Muscle layer of colon (tissue), 2 donors: ENCODE results near the gene FAU.
"Not testable (repeated sequence)": the region's sequence is repeated elsewhere in the genome, so short reads cannot be mapped to it uniquely, and the experiment has no call there.

Experiments
- H3K27ac ChIP-seq: one replicate; pipeline ENCODE4 v1.7.0; 2013; ENCODE audit warnings: low read depth, mild to moderate bottlenecking, low read length, moderate library complexity
- H3K27me3 ChIP-seq, 2 donors: one replicate each; pipeline ENCODE4 v1.7.0; 2013; ENCODE audit warnings: low read length in 2 of 2, mild to moderate bottlenecking in 2 of 2; ENCODE audit not compliant: insufficient read depth in 2 of 2, control insufficient read depth in 1 of 2
- H3K36me3 ChIP-seq: one replicate; pipeline ENCODE4 v1.7.0; 2013; ENCODE audit warnings: mild to moderate bottlenecking, low read length; ENCODE audit not compliant: insufficient read depth
- H3K4me1 ChIP-seq: one replicate; pipeline ENCODE4 v1.7.0; 2013; ENCODE audit warnings: mild to moderate bottlenecking, low read length; ENCODE audit not compliant: insufficient read depth
- H3K4me3 ChIP-seq, 2 donors: one replicate each; pipeline ENCODE4 v1.7.0; 2013; ENCODE audit warnings: low read length in 2 of 2, low read depth in 1 of 2, mild to moderate bottlenecking in 1 of 2, moderate library complexity in 1 of 2
- H3K9ac ChIP-seq: one replicate; pipeline ENCODE4 v1.7.0; 2013; ENCODE audit warnings: low read length
- H3K9me3 ChIP-seq: one replicate; pipeline ENCODE4 v1.7.0; 2013; ENCODE audit warnings: mild to moderate bottlenecking, low read length
- donor health status: abdominal sarcoma.
- donor health status: Adenocarcinoma of cecum.

Gene FAU

GRCh38 chr11:65128182-65129145, 6.5 kb upstream of the FAU start:
- no peak overlapping the region for H3K4me3 ChIP-seq
- peaks cover 12% of the 10 kb centered on the region for H3K4me1 ChIP-seq
- no peak overlapping the region for H3K27ac ChIP-seq
- H3K27me3 ChIP-seq = no peaks in the 10 kb centered on the region
- H3K36me3 ChIP-seq = peaks cover 83% of the 10 kb centered on the region
- H3K9me3 ChIP-seq = no peaks in the 10 kb centered on the region
- no peak overlapping the region for H3K9ac ChIP-seq

- Histone ChIP-seq H3K4me1 (peaks cover 4% of the 10 kb centered on the region), H3K9me3 (no peaks in the 10 kb centered on the region), H3K9ac (no peak overlapping the region), H3K27me3 (no peaks in the 10 kb centered on the region), H3K27ac (no peak overlapping the region), H3K4me3 (no peak overlapping the region), H3K36me3 (peaks cover 78% of the 10 kb centered on the region)
Measured at GRCh38 chr11:65127473-65128181, 5.7 kb upstream of the FAU start.

- Histone ChIP-seq H3K9me3 (no peaks in the 10 kb centered on the region), H3K4me1 (no peaks in the 10 kb centered on the region), H3K9ac (no peak overlapping the region), H3K36me3 (peaks cover 69% of the 10 kb centered on the region), H3K27me3 (no peaks in the 10 kb centered on the region), H3K4me3 (no peak overlapping the region), H3K27ac (no peak overlapping the region)
Measured at GRCh38 chr11:65126624-65127274, 4.8 kb upstream of the FAU start.

GRCh38 chr11:65125197-65126056, 3.5 kb upstream of the FAU start:
- H3K36me3 ChIP-seq = peaks cover 63% of the 10 kb centered on the region
- H3K27ac ChIP-seq = no peak overlapping the region
- no peak overlapping the region for H3K4me3 ChIP-seq
- no peak overlapping the region for H3K9ac ChIP-seq
- H3K27me3 ChIP-seq = no peaks in the 10 kb centered on the region
- no peaks in the 10 kb centered on the region for H3K9me3 ChIP-seq
- peaks cover 11% of the 10 kb centered on the region for H3K4me1 ChIP-seq

- Histone ChIP-seq H3K4me1 (peaks cover 11% of the 10 kb centered on the region), H3K27ac (no peak overlapping the region), H3K36me3 (peaks cover 63% of the 10 kb centered on the region), H3K9me3 (no peaks in the 10 kb centered on the region), H3K27me3 (no peaks in the 10 kb centered on the region), H3K4me3 (no peak overlapping the region), H3K9ac (no peak overlapping the region)
Measured at GRCh38 chr11:65124480-65125196, 2.7 kb upstream of the FAU start.

GRCh38 chr11:65121447-65121864, 478 bp downstream of the FAU start:
- peaks cover 44% of the 10 kb centered on the region for H3K36me3 ChIP-seq
- H3K27me3 ChIP-seq = no peaks in the 10 kb centered on the region
- H3K9me3 ChIP-seq = no peaks in the 10 kb centered on the region
- peaks cover 16% of the 10 kb centered on the region for H3K4me1 ChIP-seq
- H3K9ac ChIP-seq = peak overlapping the region; percentile 79
- peak overlapping the region; percentile 98 for H3K27ac ChIP-seq
- peak overlapping the region; percentile 73 to 88 for H3K4me3 ChIP-seq

GRCh38 chr11:65120831-65121230, 1.1 kb downstream of the FAU start:
- no peaks in the 10 kb centered on the region for H3K9me3 ChIP-seq
- peaks cover 40% of the 10 kb centered on the region for H3K36me3 ChIP-seq
- peak overlapping the region; percentile 98 for H3K27ac ChIP-seq
- H3K4me3 ChIP-seq = peak overlapping the region in 1 of 2 donors; percentile 73
- peaks cover 22% of the 10 kb centered on the region for H3K4me1 ChIP-seq
- H3K9ac ChIP-seq = peak overlapping the region; percentile 79
- no peaks in the 10 kb centered on the region for H3K27me3 ChIP-seq

GRCh38 chr11:65119670-65119995, 2.3 kb downstream of the FAU start:
- Histone ChIP-seq H3K9me3 (no peaks in the 10 kb centered on the region), H3K4me1 (peaks cover 23% of the 10 kb centered on the region), H3K27me3 (no peaks in the 10 kb centered on the region), H3K36me3 (peaks cover 33% of the 10 kb centered on the region), H3K27ac (no peak overlapping the region), H3K9ac (no peak overlapping the region), H3K4me3 (no peak overlapping the region)

GRCh38 chr11:65118891-65119669, 2.9 kb downstream of the FAU start:
- Histone ChIP-seq H3K36me3 (peaks cover 27% of the 10 kb centered on the region), H3K4me1 (peaks cover 23% of the 10 kb centered on the region)
- H3K27me3 ChIP-seq, H3K27ac ChIP-seq, H3K9ac ChIP-seq, H3K9me3 ChIP-seq, H3K4me3 ChIP-seq: not testable (repeated sequence)
